Neural progenitor cell (in vitro differentiated cells): ENCODE measurements around the gene CHMP6. TPM values are rescaled to one million over a fixed set of nuclear protein-coding genes. Genes with fewer than 3 reads are reported as not detected.
A peak's percentile ranks its signal among the peaks of the same experiment; 100 is the strongest.

ENCODE experiments used
- DNase-seq: peaks from one replicate; pipeline ENCODE4 v3.0.0-alpha.2; 2016; ENCODE audit warnings: low spot score
- H2AFZ ChIP-seq: fragments of 200-600 bp; sonication (generic); replicated peaks from 2 replicates; pipeline ENCODE4 v1.6.1; 2016; ENCODE audit warnings: antibody characterized with exemption
- H3F3A ChIP-seq: fragments of 200-600 bp; sonication (generic); 2 replicates; pipeline ENCODE4 v1.6.1; 2016; ENCODE audit warnings: antibody characterized with exemption, low read depth
- H3K27ac ChIP-seq: fragments of 200-600 bp; sonication (generic); 2 replicates; pipeline ENCODE4 v1.5.1; 2016; ENCODE audit warnings: mild to moderate bottlenecking
- H3K27me3 ChIP-seq: fragments of 200-600 bp; sonication (generic); 2 replicates; pipeline ENCODE4 v1.6.1; 2016; ENCODE audit warnings: mild to moderate bottlenecking, moderate library complexity
- H3K36me3 ChIP-seq: fragments of 200-600 bp; sonication (generic); 2 replicates; pipeline ENCODE4 v1.5.1; 2016
- H3K4me1 ChIP-seq: fragments of 200-600 bp; sonication (generic); 2 replicates; pipeline ENCODE4 v1.6.1; 2016; ENCODE audit warnings: mixed run types
- H3K4me2 ChIP-seq: fragments of 200-600 bp; sonication (generic); 2 replicates; pipeline ENCODE4 v1.6.1; 2016
- H3K4me3 ChIP-seq: fragments of 200-600 bp; sonication (generic); 2 replicates; pipeline ENCODE4 v1.5.1; 2016
- H3K79me2 ChIP-seq: fragments of 200-600 bp; sonication (generic); 2 replicates; pipeline ENCODE4 v1.6.1; 2016; ENCODE audit warnings: low read depth
- H3K9ac ChIP-seq: fragments of 200-600 bp; sonication (generic); 2 replicates; pipeline ENCODE4 v1.6.1; 2016
- H3K9me3 ChIP-seq: fragments of 200-600 bp; sonication (generic); 2 replicates; pipeline ENCODE4 v1.5.1; 2016; ENCODE audit warnings: low read depth
- H4K20me1 ChIP-seq: fragments of 200-600 bp; sonication (generic); 2 replicates; pipeline ENCODE4 v1.6.1; 2016; ENCODE audit warnings: low read depth
- H3K27ac Mint-ChIP-seq: 3 replicates; pipeline ENCODE4 v1.8.0; 2021; ENCODE audit warnings: mixed read lengths
- H3K27me3 Mint-ChIP-seq: 2 replicates; pipeline ENCODE4 v1.8.0; 2022; ENCODE audit warnings: low read depth, mild to moderate bottlenecking, inconsistent platforms, moderate library complexity, mixed read lengths; ENCODE audit not compliant: insufficient read depth
- H3K36me3 Mint-ChIP-seq: 3 replicates; pipeline ENCODE4 v1.8.0; 2021; ENCODE audit warnings: mixed read lengths
- H3K4me1 Mint-ChIP-seq: 3 replicates; pipeline ENCODE4 v1.8.0; 2021; ENCODE audit warnings: mixed read lengths
- H3K4me3 Mint-ChIP-seq: 3 replicates; pipeline ENCODE4 v1.8.0; 2021; ENCODE audit warnings: mild to moderate bottlenecking, moderate library complexity, mixed read lengths
- H3K9me3 Mint-ChIP-seq: 3 replicates; pipeline ENCODE4 v1.8.0; 2020; ENCODE audit warnings: mixed read lengths
- CTCF ChIP-seq: fragments of 200-600 bp; sonication (generic); IDR thresholded peaks from 2 replicates; pipeline ENCODE4 v1.5.1; 2017; ENCODE audit warnings: antibody characterized with exemption, mild to moderate bottlenecking
- EZH2 ChIP-seq: fragments of 200-600 bp; sonication (generic); IDR thresholded peaks from 2 replicates; pipeline ENCODE4 v1.6.1; 2017; ENCODE audit warnings: antibody characterized with exemption, mild to moderate bottlenecking, moderate library complexity
- EZH2phosphoT487 ChIP-seq: fragments of 200-600 bp; sonication (generic); IDR thresholded peaks from 2 replicates; pipeline ENCODE4 v1.6.1; 2017; ENCODE audit warnings: antibody characterized with exemption
- total RNA-seq: library from RNA; depleted of rRNA; stranded (reverse); fragments of >200 nt; gene quantifications from 2 replicates; pipeline ENCODE4 v1.2.3, GENCODE V29; 2015; ENCODE audit warnings: low replicate concordance

Gene CHMP6
- total RNA-seq, 1 donor from 2014 or later = 11.5 TPM

GRCh38 chr17:80949451-80950421 lies 41.9 kb upstream of the CHMP6 start:
- no peak overlapping the region for H3K9ac ChIP-seq
- H3K36me3 ChIP-seq = no peaks in the 10 kb centered on the region
- no peaks in the 10 kb centered on the region for H3F3A ChIP-seq
- H3K9me3 ChIP-seq = no peaks in the 10 kb centered on the region
- H3K4me1 ChIP-seq = no peaks in the 10 kb centered on the region
- H2AFZ ChIP-seq = no peak overlapping the region
- Mint-ChIP-seq H3K36me3 (peaks cover 20% of the 10 kb centered on the region), H3K9me3 (no peaks in the 10 kb centered on the region), H3K4me3 (no peak overlapping the region), H3K27ac (peak overlapping the region; percentile 61), H3K4me1 (no peaks in the 10 kb centered on the region), H3K27me3 (peaks cover 9% of the 10 kb centered on the region)
- H3K27ac ChIP-seq = no peak overlapping the region
- H3K4me3 ChIP-seq = no peak overlapping the region
- H3K79me2 ChIP-seq = no peaks in the 10 kb centered on the region
- no peaks in the 10 kb centered on the region for H3K27me3 ChIP-seq
- TF ChIP-seq EZH2phosphoT487 = no peak
- TF ChIP-seq CTCF = peak; percentile 39
- DNase-seq = peak; percentile 60
- no peaks in the 10 kb centered on the region for H4K20me1 ChIP-seq
- no peak overlapping the region for H3K4me2 ChIP-seq

- H3K36me3 ChIP-seq = peaks cover 5% of the 10 kb centered on the region
Measured at GRCh38 chr17:80950466-80951120, 41.0 kb upstream of the CHMP6 start.

More at GRCh38 chr17:80950466-80951120, 41.0 kb upstream of the CHMP6 start:
- H3K27ac ChIP-seq = no peak overlapping the region
- Mint-ChIP-seq H3K4me3 (no peak overlapping the region), H3K27ac (peak overlapping the region; percentile 61), H3K27me3 (peaks cover 9% of the 10 kb centered on the region), H3K36me3 (peaks cover 26% of the 10 kb centered on the region), H3K4me1 (peaks cover under 1% of the 10 kb centered on the region), H3K9me3 (peaks cover 4% of the 10 kb centered on the region)
- no peak overlapping the region for H3K9ac ChIP-seq
- no peaks in the 10 kb centered on the region for H3K79me2 ChIP-seq
- TF ChIP-seq CTCF (no peak), EZH2 (no peak), EZH2phosphoT487 (no peak)
- peaks cover 2% of the 10 kb centered on the region for H3K4me1 ChIP-seq
- no peaks in the 10 kb centered on the region for H3K27me3 ChIP-seq
- DNase-seq = no peak
- no peaks in the 10 kb centered on the region for H3K9me3 ChIP-seq
- no peak overlapping the region for H3K4me3 ChIP-seq
- H2AFZ ChIP-seq = no peak overlapping the region
- peaks cover 7% of the 10 kb centered on the region for H3F3A ChIP-seq
- no peak overlapping the region for H3K4me2 ChIP-seq
- no peaks in the 10 kb centered on the region for H4K20me1 ChIP-seq
